Endothelial cell of umbilical vein (primary cell): ENCODE measurements around the gene N4BP2L1. TPM values are rescaled to one million over a fixed set of nuclear protein-coding genes. Genes with fewer than 3 reads are reported as not detected.
A peak's percentile ranks its signal among the peaks of the same experiment; 100 is the strongest.

ENCODE experiments used
- BruUV-seq: library from RNA; stranded (reverse); fragments of 400-500 nt; replicated peaks from 2 replicates; lab custom pipeline; 2021; lab: Mats Ljungman, UMichigan
- CTCF ChIA-PET: fragments of 300-600, 350-600 bp; sonication (Branson Sonifier 250); formaldehyde crosslinking; loops from one replicate; lab custom pipeline; 2021; ENCODE audit warnings: antibody characterized with exemption, inconsistent platforms; lab: Charles Lee
- POLR2A ChIA-PET: fragments of 300-600, 350-600 bp; sonication (Branson Sonifier 250); formaldehyde crosslinking; loops from one replicate; lab custom pipeline; 2021; ENCODE audit warnings: antibody characterized with exemption, inconsistent platforms; lab: Charles Lee
- DNase-seq: peaks from one replicate; pipeline ENCODE4 v3.0.0-alpha.2; 2011; ENCODE audit warnings: low read depth, low spot score
- FAIRE-seq: peaks from 2 replicates; lab custom pipeline; 2011; peaks lifted over from hg19 to GRCh38; lab: Jason Lieb, UNC
- H2AFZ ChIP-seq: 2 replicates; pipeline ENCODE4 v1.6.0; 2012; ENCODE audit warnings: low read depth, low read length, control low read depth, inconsistent platforms
- H3K27ac ChIP-seq: 2 replicates; pipeline ENCODE4 v1.5.1; 2011; ENCODE audit warnings: low read depth, mild to moderate bottlenecking, control low read depth, low read length, moderate library complexity; ENCODE audit not compliant: insufficient read depth
- H3K27me3 ChIP-seq, 2 experiments: 2 replicates each; pipeline versions ENCODE4 v1.6.0 to v1.6.1; 2011; ENCODE audit warnings: low read length in 2 of 2, mixed read lengths in 1 of 2; ENCODE audit not compliant: control insufficient read depth in 2 of 2, insufficient read depth in 2 of 2
- H3K36me3 ChIP-seq, 2 experiments: 2 replicates in 1 of 2; 3 replicates in 1 of 2; pipeline ENCODE4 v1.5.1; 2011; ENCODE audit warnings: low read length in 2 of 2, mild to moderate bottlenecking in 1 of 2, moderate library complexity in 1 of 2; ENCODE audit not compliant: control insufficient read depth in 2 of 2, insufficient read depth in 2 of 2; ENCODE audit errors: extremely low read depth in 1 of 2
- H3K4me1 ChIP-seq: 3 replicates; pipeline ENCODE4 v1.5.1; 2011; ENCODE audit warnings: mild to moderate bottlenecking, low read length; ENCODE audit not compliant: control insufficient read depth, insufficient read depth; ENCODE audit errors: extremely low read depth
- H3K4me2 ChIP-seq: 2 replicates; pipeline ENCODE4 v1.6.1; 2011; ENCODE audit warnings: low read length, control low read depth, mixed read lengths; ENCODE audit not compliant: insufficient read depth
- H3K4me3 ChIP-seq, 3 experiments: fragments of 200-600 bp in 1 of 3; sonication (generic), shearing (Covaris generic) in 1 of 3; replicated peaks in 1 of 3; 2 replicates each; pipeline ENCODE4 v1.5.1; 2011 to 2016; ENCODE audit warnings: control low read depth in 3 of 3, low read length in 3 of 3, mild to moderate bottlenecking in 2 of 3, inconsistent platforms in 1 of 3, low read depth in 1 of 3, moderate library complexity in 1 of 3; ENCODE audit not compliant: insufficient read depth in 1 of 3
- H3K79me2 ChIP-seq: 2 replicates; pipeline ENCODE4 v1.6.0; 2012; ENCODE audit warnings: low read length, inconsistent platforms; ENCODE audit not compliant: control insufficient read depth, insufficient read depth
- H3K9ac ChIP-seq: replicated peaks from 2 replicates; pipeline ENCODE3; 2011; ENCODE audit warnings: low read length, control low read depth; ENCODE audit not compliant: insufficient read depth; ENCODE audit errors: extremely low read depth
- H3K9me1 ChIP-seq: replicated peaks from 3 replicates; pipeline ENCODE4 v1.6.0; 2011; ENCODE audit warnings: mild to moderate bottlenecking, low read length; ENCODE audit not compliant: control insufficient read depth, insufficient read depth; ENCODE audit errors: extremely low read depth
- H3K9me3 ChIP-seq: replicated peaks from 2 replicates; pipeline ENCODE4 v1.5.1; 2012; ENCODE audit warnings: low read length, inconsistent platforms; ENCODE audit not compliant: control insufficient read depth, insufficient read depth
- H4K20me1 ChIP-seq: replicated peaks from 2 replicates; pipeline ENCODE3; 2011; ENCODE audit warnings: mild to moderate bottlenecking, low read length; ENCODE audit not compliant: control insufficient read depth, insufficient read depth; ENCODE audit errors: extremely low read depth
- EZH2 ChIP-seq: IDR thresholded peaks from 2 replicates; pipeline ENCODE4 v1.6.1; 2012; ENCODE audit warnings: borderline replicate concordance, low read depth, mild to moderate bottlenecking, moderate library complexity, low read length, inconsistent platforms; ENCODE audit not compliant: severe bottlenecking
- FOS ChIP-seq: IDR thresholded peaks from 2 replicates; pipeline ENCODE4 v1.6.1; 2011; ENCODE audit warnings: mild to moderate bottlenecking, low read length, moderate library complexity, borderline replicate concordance; ENCODE audit not compliant: insufficient read depth
- GATA2 ChIP-seq: IDR thresholded peaks from 2 replicates; pipeline ENCODE4 v1.7.0; 2011; ENCODE audit warnings: low read depth, mild to moderate bottlenecking, moderate library complexity, mixed read lengths, low read length; ENCODE audit not compliant: insufficient read length, insufficient read depth
- JUN ChIP-seq: IDR thresholded peaks from 2 replicates; pipeline ENCODE4 v1.6.1; 2011; ENCODE audit warnings: borderline replicate concordance, low read depth; ENCODE audit not compliant: insufficient read length, insufficient read depth
- MYC ChIP-seq: IDR thresholded peaks from one replicate; pipeline ENCODE4 v1.6.1; 2011; ENCODE audit warnings: mild to moderate bottlenecking, low read depth, low read length
- POLR2A ChIP-seq: IDR thresholded peaks from 2 replicates; pipeline ENCODE4 v1.6.1; 2012; ENCODE audit warnings: low read depth, mild to moderate bottlenecking, control low read depth, low read length
- POLR2AphosphoS5 ChIP-seq: IDR thresholded peaks from 2 replicates; pipeline ENCODE4 v1.6.1; 2012; ENCODE audit warnings: low read depth, mild to moderate bottlenecking, control low read depth, low read length, moderate library complexity; ENCODE audit not compliant: insufficient read depth
- dilution Hi-C: fragments of 300-500 bp; cut with MboI; formaldehyde crosslinking; loops from one replicate; pipeline ENCODE4 v1.15.0; 2019; ENCODE audit warnings: low sequenced_read_pairs; ENCODE audit not compliant: extremely low pct_ligation_motif_present
- intact Hi-C: fragments of 100-400 bp; cut with micrococcal nuclease; formaldehyde crosslinking; loops from one replicate; pipeline ENCODE4 v1.10.0; 2022
- polyA plus RNA-seq, 4 experiments: library from polyadenylated mRNA; depleted of rRNA in 3 of 4; stranded (reverse) in 3 of 4; unstranded in 1 of 4; fragments of >200 nt; gene quantifications; 2 replicates each; pipeline versions ENCODE4 v1.2.1 to v1.2.3, GENCODE V29; 2011 to 2012; ENCODE audit warnings: missing spikeins in 1 of 4
- total RNA-seq: library from RNA; stranded (reverse); gene quantifications from 2 replicates; pipeline ENCODE4 v1.2.3, GENCODE V29; 2021
- TF ChIP-seq, protein P1 (sequence below), 2 donors: IDR thresholded peaks; 1 replicate in 1 of 2; 2 replicates in 1 of 2; pipeline ENCODE4 v1.5.1; 2011; ENCODE audit warnings: low read length in 2 of 2, mild to moderate bottlenecking in 2 of 2, moderate library complexity in 2 of 2, control low read depth in 1 of 2, inconsistent platforms in 1 of 2, low read depth in 1 of 2; ENCODE audit not compliant: insufficient read depth in 1 of 2; ENCODE audit errors: extremely low read depth in 1 of 2
- TF ChIP-seq, protein P2 (sequence below): IDR thresholded peaks from 2 replicates; pipeline ENCODE4 v1.6.1; 2011; ENCODE audit not compliant: insufficient read depth, insufficient read length

N4BP2L1 gene
- total and polyA plus RNA-seq, 2 donors (not counting 3 experiments of a cell fraction or from before 2014, with no cell fraction given) = 1.1 to 2.1 TPM

DNA sequence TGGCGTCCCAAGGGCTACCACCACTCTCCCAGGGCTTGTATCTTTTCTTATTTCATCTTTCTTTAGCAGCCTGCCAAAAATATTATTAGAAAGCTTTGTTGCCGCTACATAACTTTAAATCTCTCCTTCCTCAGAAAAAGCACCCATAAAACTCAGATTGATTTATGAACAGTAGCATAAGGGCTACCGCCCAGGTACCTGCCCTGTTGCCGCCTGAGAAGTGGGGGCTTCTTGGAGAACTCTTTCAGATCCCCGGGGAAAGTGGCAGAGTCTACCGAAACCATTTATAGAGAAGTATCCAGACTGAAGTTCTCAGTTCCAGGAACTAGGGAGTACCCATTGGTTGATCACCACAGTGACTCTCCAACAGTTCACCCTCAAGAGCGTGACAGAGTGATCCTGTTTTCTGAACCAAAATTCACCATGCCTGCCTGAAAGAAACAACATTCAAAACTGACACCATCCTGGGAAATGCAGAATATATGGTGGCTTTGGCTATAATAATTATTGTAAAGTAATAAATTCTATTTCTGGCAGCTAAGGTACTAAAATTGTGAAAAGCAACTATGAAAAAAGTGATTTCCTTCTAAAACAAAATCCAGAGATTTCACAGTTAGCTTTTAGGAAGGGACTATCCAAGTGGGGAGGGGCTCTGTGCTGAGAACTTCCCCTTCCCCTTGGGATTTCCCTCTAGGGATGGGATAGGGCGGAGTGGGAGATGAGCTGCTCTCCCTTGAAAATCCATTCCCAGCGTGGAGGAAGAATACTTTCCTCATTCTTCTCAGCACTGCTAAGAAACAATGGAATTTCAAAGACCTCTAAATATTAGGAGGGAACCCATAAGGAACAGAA lies 877 bp upstream of the N4BP2L1 start:
- DNase-seq = no peak
- Histone ChIP-seq H3K4me2 (peak overlapping the region; percentile 78), H3K9me1 (no peaks in the 10 kb centered on the region), H3K9ac (no peak overlapping the region), H3K4me1 (peaks cover 13% of the 10 kb centered on the region), H3K27me3 (no peaks in the 10 kb centered on the region), H3K9me3 (no peaks in the 10 kb centered on the region), H3K4me3 (peak overlapping the region; percentile 48 to 79 (median 62)), H4K20me1 (no peaks in the 10 kb centered on the region), H3K79me2 (no peaks in the 10 kb centered on the region), H3K36me3 (no peaks in the 10 kb centered on the region), H2AFZ (peak overlapping the region; percentile 95), H3K27ac (no peak overlapping the region)
- no TSS peak for BruUV-seq
- CTCF ChIA-PET = interaction anchor here (0.8 to 2.8 kb wide), 3 partner anchors 14 to 519 kb away, joined by 3 to 10 read pairs (median 4); no protein-coding TSS in a partner anchor
- no peak for TF ChIP-seq FOS
- TF ChIP-seq, protein P1, sequence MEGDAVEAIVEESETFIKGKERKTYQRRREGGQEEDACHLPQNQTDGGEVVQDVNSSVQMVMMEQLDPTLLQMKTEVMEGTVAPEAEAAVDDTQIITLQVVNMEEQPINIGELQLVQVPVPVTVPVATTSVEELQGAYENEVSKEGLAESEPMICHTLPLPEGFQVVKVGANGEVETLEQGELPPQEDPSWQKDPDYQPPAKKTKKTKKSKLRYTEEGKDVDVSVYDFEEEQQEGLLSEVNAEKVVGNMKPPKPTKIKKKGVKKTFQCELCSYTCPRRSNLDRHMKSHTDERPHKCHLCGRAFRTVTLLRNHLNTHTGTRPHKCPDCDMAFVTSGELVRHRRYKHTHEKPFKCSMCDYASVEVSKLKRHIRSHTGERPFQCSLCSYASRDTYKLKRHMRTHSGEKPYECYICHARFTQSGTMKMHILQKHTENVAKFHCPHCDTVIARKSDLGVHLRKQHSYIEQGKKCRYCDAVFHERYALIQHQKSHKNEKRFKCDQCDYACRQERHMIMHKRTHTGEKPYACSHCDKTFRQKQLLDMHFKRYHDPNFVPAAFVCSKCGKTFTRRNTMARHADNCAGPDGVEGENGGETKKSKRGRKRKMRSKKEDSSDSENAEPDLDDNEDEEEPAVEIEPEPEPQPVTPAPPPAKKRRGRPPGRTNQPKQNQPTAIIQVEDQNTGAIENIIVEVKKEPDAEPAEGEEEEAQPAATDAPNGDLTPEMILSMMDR (IDR thresholded peaks at IDR 0.05; ENCODE audit: extremely low read depth in 1 of 2, insufficient read depth in 1 of 2, low read depth in 1 of 2, low read length in 2 of 2) = no peak
- TF ChIP-seq MYC = no peak
- no peak for TF ChIP-seq POLR2AphosphoS5
- no peak for TF ChIP-seq GATA2
- TF ChIP-seq JUN = no peak
- TF ChIP-seq, protein P2, sequence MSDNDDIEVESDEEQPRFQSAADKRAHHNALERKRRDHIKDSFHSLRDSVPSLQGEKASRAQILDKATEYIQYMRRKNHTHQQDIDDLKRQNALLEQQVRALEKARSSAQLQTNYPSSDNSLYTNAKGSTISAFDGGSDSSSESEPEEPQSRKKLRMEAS = no peak
- no peak for TF ChIP-seq POLR2A
- no peak for TF ChIP-seq EZH2
- no peak for FAIRE-seq
- POLR2A ChIA-PET = no interaction called here
- intact Hi-C loops = loop anchor here (5.0 to 10.0 kb wide), 2 partner anchors 108 to 184 kb away; partner anchors contain the start of gene N4BP2L2
- dilution Hi-C loops = no loop called here
